Stimulated activated CD4-positive, alpha-beta T cell treated with anti-CD3 and anti-CD28 coated beads, TNF-alpha, amount 100 ng/mL, for 48 hours (primary cell): ENCODE measurements around the gene CAMK4.

Experiments used
- DNase-seq, 3 donors: peaks; one replicate each; pipeline ENCODE4 v3.0.0-alpha.2; 2020; ENCODE audit warnings: low read depth in 3 of 3

CAMK4 gene

GRCh38 chr5:111229221-111229835 is 5.1 kb downstream of the CAMK4 start:
- DNase-seq = no peak

GRCh38 chr5:111229871-111230810 is 6.0 kb downstream of the CAMK4 start:
- DNase-seq = no peak

- no peak for DNase-seq
These were observed 6.9 kb downstream of the CAMK4 start for GRCh38 chr5:111231119-111231518.

GRCh38 chr5:111232311-111233051 is 8.3 kb downstream of the CAMK4 start:
- no peak for DNase-seq

GRCh38 chr5:111233052-111233374 is 8.8 kb downstream of the CAMK4 start:
- DNase-seq = no peak

GRCh38 chr5:111234125-111234524 is 9.9 kb downstream of the CAMK4 start:
- DNase-seq = no peak

- DNase-seq = no peak
These were observed 11.5 kb downstream of the CAMK4 start for GRCh38 chr5:111235635-111236034.

- no peak for DNase-seq
These were observed 12.2 kb downstream of the CAMK4 start for GRCh38 chr5:111236348-111236747.

GRCh38 chr5:111236995-111237394 is 12.8 kb downstream of the CAMK4 start:
- no peak for DNase-seq

- DNase-seq = no peak
These were observed 13.3 kb downstream of the CAMK4 start for GRCh38 chr5:111237470-111237869.

- DNase-seq = no peak
These were observed 14.4 kb downstream of the CAMK4 start for GRCh38 chr5:111238431-111239225.

- DNase-seq = no peak
These were observed 17.5 kb downstream of the CAMK4 start for GRCh38 chr5:111241696-111242095.

GRCh38 chr5:111242606-111243005 is 18.4 kb downstream of the CAMK4 start:
- DNase-seq = no peak

GRCh38 chr5:111243318-111243717 is 19.1 kb downstream of the CAMK4 start:
- no peak for DNase-seq

- no peak for DNase-seq
These were observed 21.5 kb downstream of the CAMK4 start for GRCh38 chr5:111245654-111246053.

GRCh38 chr5:111246459-111246858 is 22.3 kb downstream of the CAMK4 start:
- DNase-seq = no peak

- no peak for DNase-seq
These were observed 24.4 kb downstream of the CAMK4 start for GRCh38 chr5:111248571-111248970.

GRCh38 chr5:111251921-111252320 is 27.7 kb downstream of the CAMK4 start:
- DNase-seq = no peak

GRCh38 chr5:111252799-111253545 is 28.8 kb downstream of the CAMK4 start:
- no peak for DNase-seq

GRCh38 chr5:111254613-111255012 is 30.4 kb downstream of the CAMK4 start:
- DNase-seq = peak; percentile 58 to 72 (median 60)

- no peak for DNase-seq
These were observed 31.0 kb downstream of the CAMK4 start for GRCh38 chr5:111255169-111255568.
